Measurements from ENCODE around the gene BUB3. TPM values are rescaled to one million over a fixed set of nuclear protein-coding genes. Genes with fewer than 3 reads are reported as not detected.
A peak's percentile ranks its signal among the peaks of the same experiment; 100 is the strongest.
"Not testable (repeated sequence)": the region's sequence is repeated elsewhere in the genome, so short reads cannot be mapped to it uniquely, and the experiment has no call there.

Gene BUB3
- total and polyA plus RNA-seq, 7 donors = 39.6 to 116 (median 82.1) TPM

GRCh38 chr10:123170961-123171360 is 16.8 kb downstream of the BUB3 start:
- intact Hi-C loops (cut with DNase I) = no loop called here
- no peaks in the 10 kb centered on the region for H3K4me1 ChIP-seq
- TF ChIP-seq POLR2A (IDR thresholded peaks at IDR 0.05) (no peak), CTCF (IDR thresholded peaks at IDR 0.05) (no peak), EP300 (IDR thresholded peaks at IDR 0.05) (no peak), POLR2AphosphoS5 (IDR thresholded peaks at IDR 0.05) (no peak)
- no peaks in the 10 kb centered on the region for H3K9me3 ChIP-seq
- WGBS, 2 donors = 97 to 98% methylated on average over 4 of the region's 4 CpGs
- DNase-seq = no peak
- H3K27ac ChIP-seq = no peak overlapping the region
- peaks cover 0 to 29% (median 4%) of the 10 kb centered on the region in 4 donors for H3K36me3 ChIP-seq
- H3K27me3 ChIP-seq = no peaks in the 10 kb centered on the region
- no peak overlapping the region for H3K4me3 ChIP-seq

- intact Hi-C loops (cut with DNase I); H3K4me1 ChIP-seq; H3K27me3 ChIP-seq; H3K27ac ChIP-seq; H3K9me3 ChIP-seq; H3K4me3 ChIP-seq; DNase-seq: not testable (repeated sequence)
- 97% methylated on average over 10 of the region's 10 CpGs for WGBS, 2 donors
- peaks cover 0 to 24% (median 4%) of the 10 kb centered on the region in 4 donors for H3K36me3 ChIP-seq
Observed at GRCh38 chr10:123171616-123172015, 17.4 kb downstream of the BUB3 start.

GRCh38 chr10:123175389-123176387 is 21.5 kb downstream of the BUB3 start:
- intact Hi-C loops (cut with DNase I) = no loop called here
- Histone ChIP-seq H3K36me3 (peaks cover 0 to 8% (median 0%) of the 10 kb centered on the region in 4 donors), H3K4me1 (no peaks in the 10 kb centered on the region), H3K4me3 (no peak overlapping the region), H3K27ac (no peak overlapping the region), H3K9me3 (no peaks in the 10 kb centered on the region), H3K27me3 (no peaks in the 10 kb centered on the region)
- WGBS, 2 donors = 88 to 89% methylated on average over 9 of the region's 9 CpGs
- DNase-seq = peak; percentile 37
- TF ChIP-seq POLR2AphosphoS5 (IDR thresholded peaks at IDR 0.05) (no peak), EP300 (IDR thresholded peaks at IDR 0.05) (no peak), CTCF (IDR thresholded peaks at IDR 0.05) (no peak), POLR2A (IDR thresholded peaks at IDR 0.05) (no peak)

- WGBS, 2 donors = 96 to 97% methylated on average over 4 of the region's 4 CpGs
- H3K27ac ChIP-seq; DNase-seq; intact Hi-C loops (cut with DNase I); H3K36me3 ChIP-seq; H3K4me3 ChIP-seq; H3K4me1 ChIP-seq; H3K27me3 ChIP-seq; H3K9me3 ChIP-seq: not testable (repeated sequence)
Observed at GRCh38 chr10:123178390-123178789, 24.2 kb downstream of the BUB3 start.

GRCh38 chr10:123180101-123181090 is 26.2 kb downstream of the BUB3 start:
- 90 to 94% methylated on average over 7 of the region's 7 CpGs for WGBS, 2 donors
- Histone ChIP-seq H3K9me3 (peaks cover 0 to 6% (median 0%) of the 10 kb centered on the region in 4 donors), H3K4me3 (no peak overlapping the region), H3K27ac (no peak overlapping the region), H3K36me3 (peaks cover 0 to 13% (median 0%) of the 10 kb centered on the region in 4 donors), H3K4me1 (no peaks in the 10 kb centered on the region), H3K27me3 (no peaks in the 10 kb centered on the region)
- TF ChIP-seq POLR2A (IDR thresholded peaks at IDR 0.05) = no peak
- no peak for TF ChIP-seq CTCF (IDR thresholded peaks at IDR 0.05)
- TF ChIP-seq EP300 (IDR thresholded peaks at IDR 0.05) = no peak
- TF ChIP-seq POLR2AphosphoS5 (IDR thresholded peaks at IDR 0.05) = no peak
- no peak for DNase-seq
- intact Hi-C loops (cut with DNase I) = no loop called here

Data from sigmoid colon (tissue), 7 donors.